Keratinocyte (primary cell): Measurements from ENCODE around the gene RNF166. TPM values are rescaled to one million over a fixed set of nuclear protein-coding genes. Genes with fewer than 3 reads are reported as not detected.

Experiments
- DNase-seq: peaks from one replicate; pipeline ENCODE4 v3.0.0-alpha.2; 2011; ENCODE audit warnings: low read depth, missing footprints, low spot score
- FAIRE-seq: peaks from 2 replicates; lab custom pipeline; 2011; peaks lifted over from hg19 to GRCh38; lab: Jason Lieb, UNC
- H2AFZ ChIP-seq: 2 replicates; pipeline ENCODE4 v1.6.0; 2012; ENCODE audit warnings: low read length, control low read depth, inconsistent platforms; ENCODE audit not compliant: control insufficient read depth
- H3K27ac ChIP-seq: 2 replicates; pipeline ENCODE4 v1.5.1; 2011; ENCODE audit warnings: low read length; ENCODE audit not compliant: control insufficient read depth, insufficient read depth
- H3K27me3 ChIP-seq: 3 replicates; pipeline ENCODE4 v1.6.0; 2011; ENCODE audit warnings: low read length; ENCODE audit not compliant: control insufficient read depth, insufficient read depth; ENCODE audit errors: extremely low read depth
- H3K36me3 ChIP-seq, 2 experiments: 2 replicates in 1 of 2; 3 replicates in 1 of 2; pipeline ENCODE4 v1.5.1; 2011; ENCODE audit warnings: low read length in 2 of 2, mild to moderate bottlenecking in 1 of 2; ENCODE audit not compliant: control insufficient read depth in 2 of 2, insufficient read depth in 2 of 2; ENCODE audit errors: extremely low read depth in 1 of 2
- H3K4me1 ChIP-seq: 3 replicates; pipeline ENCODE4 v1.5.1; 2011; ENCODE audit warnings: low read length; ENCODE audit not compliant: control insufficient read depth, insufficient read depth; ENCODE audit errors: extremely low read depth
- H3K4me2 ChIP-seq: 3 replicates; pipeline ENCODE4 v1.6.0; 2011; ENCODE audit warnings: low read depth, low read length; ENCODE audit not compliant: control insufficient read depth, insufficient read depth; ENCODE audit errors: extremely low read depth
- H3K4me3 ChIP-seq, 3 experiments: fragments of 200-600 bp in 1 of 3; sonication (generic) in 1 of 3; 2 replicates in 2 of 3; 3 replicates in 1 of 3; pipeline ENCODE4 v1.5.1; 2011 to 2016; ENCODE audit warnings: low read length in 3 of 3, mild to moderate bottlenecking in 3 of 3, control low read depth in 2 of 3, inconsistent platforms in 1 of 3, low read depth in 1 of 3, mixed read lengths in 1 of 3, mixed run types in 1 of 3, moderate library complexity in 1 of 3; ENCODE audit not compliant: control insufficient read depth in 2 of 3, insufficient read depth in 2 of 3; ENCODE audit errors: extremely low read depth in 1 of 3
- H3K79me2 ChIP-seq: 2 replicates; pipeline ENCODE4 v1.6.0; 2012; ENCODE audit warnings: low read length; ENCODE audit not compliant: control insufficient read depth, insufficient read depth
- H3K9ac ChIP-seq: 3 replicates; pipeline ENCODE4 v1.6.0; 2011; ENCODE audit warnings: low read length; ENCODE audit not compliant: control insufficient read depth, insufficient read depth; ENCODE audit errors: extremely low read depth
- H3K9me1 ChIP-seq: 3 replicates; pipeline ENCODE4 v1.6.0; 2011; ENCODE audit warnings: low read length; ENCODE audit not compliant: control insufficient read depth, insufficient read depth; ENCODE audit errors: extremely low read depth
- H3K9me3 ChIP-seq: 2 replicates; pipeline ENCODE4 v1.5.1; 2012; ENCODE audit warnings: low read depth, low read length; ENCODE audit not compliant: control insufficient read depth
- H4K20me1 ChIP-seq: 3 replicates; pipeline ENCODE4 v1.6.0; 2011; ENCODE audit warnings: low read length; ENCODE audit not compliant: control insufficient read depth, insufficient read depth; ENCODE audit errors: extremely low read depth
- CTCF ChIP-seq, 3 experiments: IDR thresholded peaks in 1 of 3; conservative IDR thresholded peaks in 1 of 3; optimal IDR thresholded peaks in 1 of 3; 2 replicates in 2 of 3; 3 replicates in 1 of 3; pipeline versions ENCODE3 to v1.5.1; 2011; ENCODE audit warnings: low read length in 3 of 3, mild to moderate bottlenecking in 3 of 3, moderate library complexity in 2 of 3, control low read depth in 1 of 3, inconsistent platforms in 1 of 3; ENCODE audit not compliant: insufficient read depth in 2 of 3; ENCODE audit errors: extremely low read depth in 1 of 3
- EZH2 ChIP-seq: IDR thresholded peaks from one replicate; pipeline ENCODE4 v1.6.1; 2012; ENCODE audit warnings: inconsistent platforms, mild to moderate bottlenecking, low read length, moderate library complexity
- dilution Hi-C: fragments of 300-500 bp; cut with MboI; formaldehyde crosslinking; loops from one replicate; pipeline ENCODE4 v1.7.0; 2020; ENCODE audit warnings: low sequenced_read_pairs; ENCODE audit not compliant: extremely low pct_ligation_motif_present
- polyA plus RNA-seq, 5 experiments: library from polyadenylated mRNA; depleted of rRNA in 3 of 5; stranded (reverse) in 3 of 5; stranded (forward) in 1 of 5; unstranded in 1 of 5; fragments of >200 nt; gene quantifications; 1 replicate in 1 of 5; 2 replicates in 3 of 5; 3 replicates in 1 of 5; pipeline versions ENCODE4 v1.2.1 to v1.2.3, GENCODE V29; 2011 to 2012; ENCODE audit warnings: missing spikeins in 2 of 5, low read depth in 1 of 5, low replicate concordance in 1 of 5

RNF166 gene
- polyA plus RNA-seq, 1 donor (not counting 4 experiments of a cell fraction or from before 2014, with no cell fraction given): 3.4 TPM

GRCh38 chr16:88722784-88723506, 16.7 kb upstream of the RNF166 start:
- H3K4me1 ChIP-seq: no peaks in the 10 kb centered on the region
- no peak for TF ChIP-seq CTCF (optimal IDR thresholded peaks at IDR 0.05 in 1 of 3, IDR thresholded peaks at IDR 0.05 in 1 of 3, conservative IDR thresholded peaks at IDR 0.05 in 1 of 3; ENCODE audit: extremely low read depth in 1 of 3, insufficient read depth in 2 of 3, low read length in 3 of 3)
- TF ChIP-seq EZH2: no peak
- no peak for DNase-seq
- H4K20me1 ChIP-seq: no peaks in the 10 kb centered on the region
- no peak overlapping the region for H3K4me2 ChIP-seq
- H3K9me3 ChIP-seq: no peaks in the 10 kb centered on the region
- no peak overlapping the region for H3K4me3 ChIP-seq
- H3K9ac ChIP-seq: no peak overlapping the region
- no peaks in the 10 kb centered on the region for H3K79me2 ChIP-seq
- no peak overlapping the region for H2AFZ ChIP-seq
- no peak for FAIRE-seq
- dilution Hi-C loops: no loop called here
- H3K27me3 ChIP-seq: no peaks in the 10 kb centered on the region
- H3K36me3 ChIP-seq: peaks cover 50 to 67% of the 10 kb centered on the region in 2 experiments
- H3K9me1 ChIP-seq: no peaks in the 10 kb centered on the region
- no peak overlapping the region for H3K27ac ChIP-seq

- Histone ChIP-seq H3K27ac (no peak overlapping the region), H2AFZ (no peak overlapping the region), H3K4me3 (no peak overlapping the region), H3K9me1 (no peaks in the 10 kb centered on the region), H3K27me3 (no peaks in the 10 kb centered on the region), H3K79me2 (no peaks in the 10 kb centered on the region), H3K4me1 (no peaks in the 10 kb centered on the region), H3K9me3 (no peaks in the 10 kb centered on the region), H3K4me2 (no peak overlapping the region), H4K20me1 (no peaks in the 10 kb centered on the region), H3K9ac (no peak overlapping the region), H3K36me3 (peaks cover 50 to 63% of the 10 kb centered on the region in 2 experiments)
- DNase-seq: no peak
- no peak for FAIRE-seq
- dilution Hi-C loops: no loop called here
- TF ChIP-seq CTCF (optimal IDR thresholded peaks at IDR 0.05 in 1 of 3, IDR thresholded peaks at IDR 0.05 in 1 of 3, conservative IDR thresholded peaks at IDR 0.05 in 1 of 3; ENCODE audit: extremely low read depth in 1 of 3, insufficient read depth in 2 of 3, low read length in 3 of 3) (no peak), EZH2 (no peak)
Observed at GRCh38 chr16:88721815-88722755, 15.9 kb upstream of the RNF166 start.
